ENCODE measurements around the gene TANC1.

The TANC1 gene

GRCh38 chr2:158962074-158962473 lies 6.4 kb upstream of the TANC1 start:
- DNase-seq (ENCODE audit: low read depth in 3 of 3) = no peak

GRCh38 chr2:158963071-158963470 lies 5.4 kb upstream of the TANC1 start:
- no peak for DNase-seq (ENCODE audit: low read depth in 3 of 3)

GRCh38 chr2:158965107-158965506 lies 3.3 kb upstream of the TANC1 start:
- no peak for DNase-seq (ENCODE audit: low read depth in 3 of 3)

- DNase-seq (ENCODE audit: low read depth in 3 of 3) = no peak
These were observed 2.8 kb upstream of the TANC1 start for GRCh38 chr2:158965641-158966040.

- no peak for DNase-seq (ENCODE audit: low read depth in 3 of 3)
These were observed 2.1 kb upstream of the TANC1 start for GRCh38 chr2:158966312-158966711.

GRCh38 chr2:158967114-158967730 lies 1.2 kb upstream of the TANC1 start:
- no peak for DNase-seq (ENCODE audit: low read depth in 3 of 3)

GRCh38 chr2:158967731-158968395 lies 577 bp upstream of the TANC1 start:
- DNase-seq (ENCODE audit: low read depth in 3 of 3) = no peak

GRCh38 chr2:158969162-158969714 lies 798 bp downstream of the TANC1 start:
- no peak for DNase-seq (ENCODE audit: low read depth in 3 of 3)

- no peak for DNase-seq (ENCODE audit: low read depth in 3 of 3)
These were observed 1.3 kb downstream of the TANC1 start for GRCh38 chr2:158969715-158970240.

GRCh38 chr2:158970241-158970751 lies 1.9 kb downstream of the TANC1 start:
- no peak for DNase-seq (ENCODE audit: low read depth in 3 of 3)

GRCh38 chr2:158973116-158973956 lies 4.9 kb downstream of the TANC1 start:
- no peak for DNase-seq (ENCODE audit: low read depth in 3 of 3)

GRCh38 chr2:158975271-158975921 lies 7.0 kb downstream of the TANC1 start:
- no peak for DNase-seq (ENCODE audit: low read depth in 3 of 3)

GRCh38 chr2:158979772-158980171 lies 11.3 kb downstream of the TANC1 start:
- DNase-seq (ENCODE audit: low read depth in 3 of 3) = no peak

GRCh38 chr2:158984604-158985135 lies 16.2 kb downstream of the TANC1 start:
- DNase-seq (ENCODE audit: low read depth in 3 of 3) = no peak

- DNase-seq (ENCODE audit: low read depth in 3 of 3) = no peak
These were observed 20.1 kb downstream of the TANC1 start for GRCh38 chr2:158988501-158988900.

GRCh38 chr2:158989165-158989564 lies 20.7 kb downstream of the TANC1 start:
- DNase-seq (ENCODE audit: low read depth in 3 of 3) = no peak

GRCh38 chr2:158990397-158991214 lies 22.2 kb downstream of the TANC1 start:
- no peak for DNase-seq (ENCODE audit: low read depth in 3 of 3)

- no peak for DNase-seq (ENCODE audit: low read depth in 3 of 3)
These were observed 24.6 kb downstream of the TANC1 start for GRCh38 chr2:158993030-158993429.

- DNase-seq (ENCODE audit: low read depth in 3 of 3) = no peak
These were observed 25.5 kb downstream of the TANC1 start for GRCh38 chr2:158993721-158994587.

All from stimulated activated CD4-positive, alpha-beta T cell treated with anti-CD3 and anti-CD28 coated beads, TNF-alpha, amount 100 ng/mL, for 4 hours (primary cell).